Measurements from ENCODE around the gene CASQ2.

CASQ2 gene

DNA sequence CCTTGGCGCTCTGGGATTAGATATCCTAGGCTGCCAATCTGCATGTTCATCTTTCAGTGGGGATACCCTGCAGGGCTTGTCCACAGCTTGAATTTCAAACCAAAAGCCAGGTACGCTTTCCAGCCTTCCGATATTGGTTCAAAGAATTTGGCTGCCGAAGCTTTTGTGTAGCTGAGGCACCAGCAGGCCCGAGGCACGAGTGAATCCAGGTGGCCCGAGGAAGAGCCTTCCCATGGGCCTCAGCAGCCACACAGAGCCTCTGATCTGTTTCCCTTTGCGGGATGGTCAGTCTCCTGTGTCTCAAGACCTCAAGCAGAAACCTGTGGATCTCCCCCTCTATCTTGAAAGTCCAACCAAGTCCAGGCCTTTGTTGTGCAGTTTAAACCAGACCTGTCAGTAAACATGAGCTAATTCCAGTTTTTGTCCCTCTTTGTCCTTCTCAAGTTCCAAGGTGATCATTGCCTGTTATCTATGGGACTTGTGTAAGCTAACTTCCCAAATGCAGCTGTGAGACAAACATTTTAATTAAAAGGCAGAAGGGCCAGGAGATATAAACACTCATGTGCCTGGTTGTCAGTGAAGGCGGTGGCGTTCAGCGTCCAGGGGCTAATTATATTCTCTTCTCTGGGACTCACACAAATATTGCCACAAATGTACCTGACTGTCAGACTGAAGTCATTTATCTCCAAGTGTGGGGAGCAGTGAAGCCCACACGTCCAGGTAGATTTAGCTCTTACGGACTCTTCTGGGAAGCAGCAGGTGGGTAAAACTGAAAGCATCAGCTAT lies 96.1 kb downstream of the CASQ2 start:
- no peak overlapping the region for H3K27ac ChIP-seq (ENCODE audit: low read depth, low read length)
- no peaks in the 10 kb centered on the region for H3F3A ChIP-seq (ENCODE audit: control insufficient read depth, insufficient read depth)
- no peaks in the 10 kb centered on the region for H3K9me3 ChIP-seq (ENCODE audit: control insufficient read depth, insufficient read depth, low read length)
- H3K27me3 ChIP-seq (ENCODE audit: control insufficient read depth, low read length), result no peaks in the 10 kb centered on the region
- no peaks in the 10 kb centered on the region for H3K79me2 ChIP-seq (ENCODE audit: control insufficient read depth, low read length)
- H3K9me2 ChIP-seq (replicated peaks; ENCODE audit: control insufficient read depth, low read length), result no peaks in the 10 kb centered on the region
- H3K4me2 ChIP-seq (ENCODE audit: low read length), result no peak overlapping the region
- H3K36me3 ChIP-seq (ENCODE audit: control insufficient read depth, low read length), result no peaks in the 10 kb centered on the region
- H3K4me3 ChIP-seq (ENCODE audit: low read length), result no peak overlapping the region
- no peaks in the 10 kb centered on the region for H4K20me1 ChIP-seq (ENCODE audit: control insufficient read depth, insufficient read depth, low read depth, low read length)
- TF ChIP-seq EZH2phosphoT487 (IDR thresholded peaks at IDR 0.05; ENCODE audit: borderline replicate concordance, low read length), result no peak
- TF ChIP-seq, protein P1, sequence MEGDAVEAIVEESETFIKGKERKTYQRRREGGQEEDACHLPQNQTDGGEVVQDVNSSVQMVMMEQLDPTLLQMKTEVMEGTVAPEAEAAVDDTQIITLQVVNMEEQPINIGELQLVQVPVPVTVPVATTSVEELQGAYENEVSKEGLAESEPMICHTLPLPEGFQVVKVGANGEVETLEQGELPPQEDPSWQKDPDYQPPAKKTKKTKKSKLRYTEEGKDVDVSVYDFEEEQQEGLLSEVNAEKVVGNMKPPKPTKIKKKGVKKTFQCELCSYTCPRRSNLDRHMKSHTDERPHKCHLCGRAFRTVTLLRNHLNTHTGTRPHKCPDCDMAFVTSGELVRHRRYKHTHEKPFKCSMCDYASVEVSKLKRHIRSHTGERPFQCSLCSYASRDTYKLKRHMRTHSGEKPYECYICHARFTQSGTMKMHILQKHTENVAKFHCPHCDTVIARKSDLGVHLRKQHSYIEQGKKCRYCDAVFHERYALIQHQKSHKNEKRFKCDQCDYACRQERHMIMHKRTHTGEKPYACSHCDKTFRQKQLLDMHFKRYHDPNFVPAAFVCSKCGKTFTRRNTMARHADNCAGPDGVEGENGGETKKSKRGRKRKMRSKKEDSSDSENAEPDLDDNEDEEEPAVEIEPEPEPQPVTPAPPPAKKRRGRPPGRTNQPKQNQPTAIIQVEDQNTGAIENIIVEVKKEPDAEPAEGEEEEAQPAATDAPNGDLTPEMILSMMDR (IDR thresholded peaks at IDR 0.05; ENCODE audit: low read depth, low read length, poor library complexity, severe bottlenecking), result no peak
- no peaks in the 10 kb centered on the region for H3K4me1 ChIP-seq (ENCODE audit: control insufficient read depth, low read length)

DNA sequence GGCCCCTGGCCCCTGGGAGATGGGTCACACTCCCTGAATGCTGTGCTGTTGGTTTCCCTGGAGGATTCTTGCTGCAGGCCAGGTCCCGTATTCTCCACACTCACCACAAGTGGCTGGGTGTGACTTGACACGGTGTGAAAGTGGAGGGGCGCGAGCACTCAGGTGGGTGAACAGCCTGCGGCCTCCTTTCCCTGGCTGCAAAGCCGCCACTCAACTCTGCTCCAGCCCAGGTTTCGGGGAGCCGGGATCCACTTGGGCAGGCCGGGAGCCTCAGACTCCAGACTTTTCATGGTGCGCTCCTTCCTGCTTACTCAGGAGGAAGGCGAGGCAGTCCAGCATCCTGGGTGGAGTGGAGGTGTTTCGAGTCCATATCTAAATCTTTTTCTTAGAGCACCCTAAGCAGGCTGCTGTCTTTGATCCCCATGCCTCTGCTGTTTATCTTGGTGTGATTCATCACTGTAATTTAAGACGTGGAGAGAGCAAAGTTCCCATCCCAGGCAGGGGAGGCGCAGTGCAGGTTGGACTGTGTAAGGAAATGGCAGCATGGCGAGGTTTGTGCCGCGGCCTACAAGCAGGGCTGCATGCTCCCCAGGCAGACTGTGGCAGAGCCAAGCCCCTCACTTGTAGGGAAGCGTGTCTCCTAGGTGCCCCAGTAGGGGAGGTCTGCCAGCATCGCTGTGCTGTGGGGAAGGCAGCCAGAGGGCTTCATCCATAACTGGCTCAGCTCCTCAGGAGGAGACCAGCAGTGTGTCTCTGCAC lies 97.2 kb downstream of the CASQ2 start:
- TF ChIP-seq, protein P1 (IDR thresholded peaks at IDR 0.05; ENCODE audit: low read depth, low read length, poor library complexity, severe bottlenecking), result no peak
- no peak for TF ChIP-seq EZH2phosphoT487 (IDR thresholded peaks at IDR 0.05; ENCODE audit: borderline replicate concordance, low read length)
- H3K9me2 ChIP-seq (replicated peaks; ENCODE audit: control insufficient read depth, low read length), result no peaks in the 10 kb centered on the region
- no peaks in the 10 kb centered on the region for H3K4me1 ChIP-seq (ENCODE audit: control insufficient read depth, low read length)
- H4K20me1 ChIP-seq (ENCODE audit: control insufficient read depth, insufficient read depth, low read depth, low read length), result no peaks in the 10 kb centered on the region
- H3K27ac ChIP-seq (ENCODE audit: low read depth, low read length), result no peak overlapping the region
- H3K4me3 ChIP-seq (ENCODE audit: low read length), result no peak overlapping the region
- no peaks in the 10 kb centered on the region for H3F3A ChIP-seq (ENCODE audit: control insufficient read depth, insufficient read depth)
- no peaks in the 10 kb centered on the region for H3K27me3 ChIP-seq (ENCODE audit: control insufficient read depth, low read length)
- H3K79me2 ChIP-seq (ENCODE audit: control insufficient read depth, low read length), result no peaks in the 10 kb centered on the region
- H3K36me3 ChIP-seq (ENCODE audit: control insufficient read depth, low read length), result no peaks in the 10 kb centered on the region
- no peak overlapping the region for H3K4me2 ChIP-seq (ENCODE audit: low read length)
- H3K9me3 ChIP-seq (ENCODE audit: control insufficient read depth, insufficient read depth, low read length), result no peaks in the 10 kb centered on the region

DNA sequence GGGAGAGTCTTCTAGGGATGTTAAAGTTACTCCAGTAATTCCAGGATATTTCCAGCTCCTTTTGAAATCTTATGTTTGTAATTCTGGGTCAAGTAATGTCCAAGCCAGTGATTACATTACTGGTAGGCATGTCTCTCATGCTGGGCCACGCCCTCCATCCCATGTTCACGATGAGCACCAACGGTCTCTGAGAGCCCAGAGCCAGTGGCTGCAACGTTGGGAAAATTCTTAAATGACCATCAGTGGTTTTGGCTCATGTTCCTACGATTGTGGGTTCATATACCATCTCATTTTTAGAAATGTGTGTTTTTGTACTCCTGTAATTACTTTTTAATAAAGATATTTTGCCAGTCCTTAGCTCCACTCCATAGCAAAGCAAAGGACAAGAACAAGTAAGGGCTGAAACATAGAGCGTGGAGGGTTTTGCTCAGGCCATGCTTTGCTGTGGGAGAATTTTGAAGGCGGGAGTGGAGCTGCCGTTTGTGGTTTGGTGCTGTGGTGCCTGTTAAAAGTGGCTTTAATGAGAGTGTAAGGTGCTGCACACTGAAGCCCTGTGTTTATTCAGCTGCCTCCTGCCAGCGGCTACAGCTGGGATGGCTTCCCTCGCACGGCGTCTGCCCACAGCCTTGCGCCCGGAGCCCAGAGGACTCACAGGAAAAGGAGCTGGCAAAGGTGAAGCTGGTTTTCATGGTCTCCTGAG lies 97.9 kb downstream of the CASQ2 start:
- Histone ChIP-seq H3K79me2 (ENCODE audit: control insufficient read depth, low read length) (no peaks in the 10 kb centered on the region), H3K27ac (ENCODE audit: low read depth, low read length) (no peak overlapping the region)
- TF ChIP-seq, protein P1 (IDR thresholded peaks at IDR 0.05; ENCODE audit: low read depth, low read length, poor library complexity, severe bottlenecking), result no peak
- no peak for TF ChIP-seq EZH2phosphoT487 (IDR thresholded peaks at IDR 0.05; ENCODE audit: borderline replicate concordance, low read length)

More for the DNA sequence above, 97.9 kb downstream of the CASQ2 start:
- no peaks in the 10 kb centered on the region for H3K27me3 ChIP-seq (ENCODE audit: control insufficient read depth, low read length)
- H3K9me2 ChIP-seq (replicated peaks; ENCODE audit: control insufficient read depth, low read length), result no peaks in the 10 kb centered on the region
- H3K4me1 ChIP-seq (ENCODE audit: control insufficient read depth, low read length), result no peaks in the 10 kb centered on the region
- H3K36me3 ChIP-seq (ENCODE audit: control insufficient read depth, low read length), result no peaks in the 10 kb centered on the region
- no peak overlapping the region for H3K4me3 ChIP-seq (ENCODE audit: low read length)
- H3K9me3 ChIP-seq (ENCODE audit: control insufficient read depth, insufficient read depth, low read length), result no peaks in the 10 kb centered on the region
- H3K4me2 ChIP-seq (ENCODE audit: low read length), result no peak overlapping the region
- no peaks in the 10 kb centered on the region for H3F3A ChIP-seq (ENCODE audit: control insufficient read depth, insufficient read depth)
- no peaks in the 10 kb centered on the region for H4K20me1 ChIP-seq (ENCODE audit: control insufficient read depth, insufficient read depth, low read depth, low read length)

Data from DOHH2 (cell line).